HG02571 (cell line): ENCODE data around the gene NPC1L1.

ENCODE experiments used
- ATAC-seq: cut with Tn5 transposase; IDR thresholded peaks from one replicate; pipeline ENCODE4 v1.9.1; 2021; ENCODE audit warnings: mild to moderate bottlenecking, moderate library complexity; ENCODE audit not compliant: unreplicated experiment

Gene NPC1L1

GRCh38 chr7:44476313-44476712, 64.8 kb downstream of the NPC1L1 start:
- no peak for ATAC-seq

GRCh38 chr7:44473295-44473694, 67.8 kb downstream of the NPC1L1 start:
- no peak for ATAC-seq

- no peak for ATAC-seq
Measured at GRCh38 chr7:44472843-44473242, 68.3 kb downstream of the NPC1L1 start.

GRCh38 chr7:44471850-44472249, 69.3 kb downstream of the NPC1L1 start:
- ATAC-seq: no peak

- ATAC-seq: no peak
Measured at GRCh38 chr7:44471436-44471835, 69.7 kb downstream of the NPC1L1 start.

GRCh38 chr7:44470628-44471245, 70.4 kb downstream of the NPC1L1 start:
- no peak for ATAC-seq

GRCh38 chr7:44470135-44470479, 71.0 kb downstream of the NPC1L1 start:
- no peak for ATAC-seq

- no peak for ATAC-seq
Measured at GRCh38 chr7:44469461-44470134, 71.5 kb downstream of the NPC1L1 start.

- no peak for ATAC-seq
Measured at GRCh38 chr7:44467217-44467548, 73.9 kb downstream of the NPC1L1 start.

- no peak for ATAC-seq
Measured at GRCh38 chr7:44466300-44467216, 74.6 kb downstream of the NPC1L1 start.

- ATAC-seq: no peak
Measured at GRCh38 chr7:44465490-44465889, 75.6 kb downstream of the NPC1L1 start.

- ATAC-seq: no peak
Measured at GRCh38 chr7:44463169-44463808, 77.8 kb downstream of the NPC1L1 start.
